ENCODE results near the gene REV3L. TPM values are rescaled to one million over a fixed set of nuclear protein-coding genes. Genes with fewer than 3 reads are reported as not detected.

REV3L gene
- polyA plus RNA-seq, 1 donor from 2014 or later: 16.5 TPM

DNA sequence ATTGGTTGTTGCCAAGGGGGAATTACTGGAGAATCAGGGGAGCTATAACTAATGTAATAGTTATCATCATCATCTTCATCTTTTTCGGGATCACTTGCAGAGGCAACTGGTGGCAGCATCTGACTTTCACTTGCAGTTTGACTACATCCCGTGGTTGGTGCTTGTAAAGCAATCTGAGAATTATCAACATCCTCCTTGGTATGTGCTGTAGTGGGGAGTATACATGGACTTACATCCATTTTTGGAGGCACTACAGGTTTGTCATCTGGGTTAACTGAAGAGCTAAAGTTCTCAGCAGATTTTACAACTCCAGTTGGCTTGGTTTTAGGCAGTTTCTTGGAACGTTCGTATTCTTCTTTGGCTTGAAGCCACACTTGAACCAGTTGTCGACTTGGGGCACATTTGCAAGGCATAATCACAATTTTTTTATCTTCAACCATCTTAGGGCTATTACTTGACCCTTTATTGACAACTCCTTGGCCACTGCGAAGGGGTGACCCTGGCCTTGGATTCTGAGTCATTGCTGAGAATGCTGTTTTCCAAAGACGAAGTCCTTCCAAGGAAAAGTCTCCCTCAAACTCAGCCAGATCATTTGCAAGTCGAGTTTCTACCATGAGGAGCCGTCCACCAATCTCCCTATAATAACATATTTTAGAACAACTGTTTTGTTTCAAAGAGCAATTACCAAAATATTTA, 115.5 kb downstream of the REV3L start:
- Mint-ChIP-seq H3K4me3 (no peak overlapping the region), H3K36me3 (peaks cover 13% of the 10 kb centered on the region)

DNA sequence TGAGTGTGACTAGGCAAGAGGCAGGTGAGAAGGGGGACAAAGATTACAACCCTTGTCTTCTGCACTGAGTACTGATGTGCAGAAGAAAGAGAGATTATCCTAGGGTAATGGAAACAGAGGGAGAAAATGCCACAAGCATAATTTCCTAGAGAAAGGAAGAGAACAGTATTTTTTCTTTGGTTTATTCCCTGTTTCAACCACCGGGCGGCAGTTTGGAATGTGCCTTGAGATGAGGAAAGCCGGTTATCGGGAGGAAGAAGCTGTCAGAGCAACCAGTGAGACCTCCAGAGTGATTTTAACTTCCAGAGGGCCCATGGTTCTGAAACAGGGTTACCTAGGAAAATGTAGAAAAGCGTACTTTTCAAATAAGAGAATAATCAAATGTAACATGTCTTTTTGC, 121.4 kb downstream of the REV3L start:
- H3K27ac Mint-ChIP-seq: peak overlapping the region in 1 of 3 donors; percentile 3
- H3K9me3 Mint-ChIP-seq: no peaks in the 10 kb centered on the region
- no peaks in the 10 kb centered on the region for H3K27me3 Mint-ChIP-seq
- peaks cover 4% of the 10 kb centered on the region for H3K36me3 Mint-ChIP-seq
- H3K4me3 Mint-ChIP-seq: no peak overlapping the region
- H3K4me1 Mint-ChIP-seq: no peaks in the 10 kb centered on the region

More for the DNA sequence above, 115.5 kb downstream of the REV3L start:
- Mint-ChIP-seq H3K27me3 (no peaks in the 10 kb centered on the region), H3K9me3 (no peaks in the 10 kb centered on the region), H3K27ac (peak overlapping the region in 1 of 3 donors; percentile 26), H3K4me1 (peaks cover 0 to 1% (median 0%) of the 10 kb centered on the region in 3 donors)

DNA sequence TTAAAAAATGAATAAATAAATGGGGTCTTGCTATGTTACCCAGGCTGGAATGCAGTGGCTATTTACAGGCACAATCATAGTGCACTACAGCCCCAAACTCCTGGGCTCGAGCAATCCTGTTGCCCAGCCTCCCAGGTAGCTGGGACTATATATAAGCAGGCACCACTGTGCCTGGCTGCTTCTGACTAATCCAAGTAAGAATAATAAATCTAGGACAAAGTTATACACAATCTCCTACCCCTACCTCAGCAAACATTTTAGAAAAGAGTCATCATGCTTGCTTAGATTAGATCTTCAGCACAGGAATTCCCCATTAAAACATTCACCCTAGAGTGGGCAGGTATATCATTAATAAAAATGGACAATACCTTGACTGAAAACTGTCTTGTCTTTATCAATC, 124.6 kb downstream of the REV3L start:
- Mint-ChIP-seq H3K4me1 (no peaks in the 10 kb centered on the region), H3K4me3 (no peak overlapping the region), H3K36me3 (peaks cover 6% of the 10 kb centered on the region), H3K9me3 (no peaks in the 10 kb centered on the region), H3K27ac (no peak overlapping the region), H3K27me3 (no peaks in the 10 kb centered on the region)

DNA sequence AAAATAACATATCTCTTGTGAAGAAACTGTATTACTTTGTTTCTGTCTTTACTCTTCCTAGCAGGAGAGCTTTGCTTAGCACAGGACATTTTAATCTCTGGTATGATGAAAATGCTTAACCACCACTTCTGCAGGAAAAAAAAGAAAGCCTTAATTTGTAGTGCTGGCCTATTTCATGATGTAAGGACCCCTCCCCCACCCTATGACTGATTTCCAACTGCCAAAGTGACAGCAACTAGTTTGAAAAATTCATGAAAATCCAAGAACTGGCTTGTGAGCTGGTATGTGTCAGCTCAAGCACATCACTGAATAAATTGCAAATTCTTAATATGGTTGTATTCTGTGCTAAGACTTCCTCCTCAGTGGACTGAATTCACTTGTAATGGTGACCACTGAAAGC, 125.3 kb downstream of the REV3L start:
- Mint-ChIP-seq H3K9me3 (no peaks in the 10 kb centered on the region), H3K4me1 (no peaks in the 10 kb centered on the region), H3K27ac (no peak overlapping the region), H3K4me3 (no peak overlapping the region), H3K27me3 (no peaks in the 10 kb centered on the region), H3K36me3 (peaks cover 6% of the 10 kb centered on the region)

DNA sequence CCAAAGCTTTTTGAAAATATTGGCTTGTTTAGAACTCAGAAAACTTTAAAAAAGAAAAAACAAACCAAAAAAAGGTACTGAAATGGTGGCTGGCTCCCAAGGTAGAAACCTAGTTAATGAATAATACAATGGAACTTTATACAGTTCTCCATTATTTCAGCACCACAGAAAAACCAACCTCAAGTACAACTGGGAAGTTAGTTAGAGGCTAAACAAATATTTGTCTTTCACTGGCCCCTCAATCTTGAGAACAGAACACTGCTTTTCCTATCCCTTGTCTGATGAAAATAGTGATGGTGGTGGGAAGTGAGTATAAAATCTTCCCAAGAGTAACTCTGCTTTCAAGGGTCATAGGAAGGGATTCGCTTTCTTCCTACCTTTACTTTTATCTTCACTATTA, 126.5 kb downstream of the REV3L start:
- H3K4me3 Mint-ChIP-seq: no peak overlapping the region
- no peaks in the 10 kb centered on the region for H3K9me3 Mint-ChIP-seq
- peaks cover 6% of the 10 kb centered on the region for H3K36me3 Mint-ChIP-seq
- no peak overlapping the region for H3K27ac Mint-ChIP-seq
- H3K27me3 Mint-ChIP-seq: no peaks in the 10 kb centered on the region
- no peaks in the 10 kb centered on the region for H3K4me1 Mint-ChIP-seq

DNA sequence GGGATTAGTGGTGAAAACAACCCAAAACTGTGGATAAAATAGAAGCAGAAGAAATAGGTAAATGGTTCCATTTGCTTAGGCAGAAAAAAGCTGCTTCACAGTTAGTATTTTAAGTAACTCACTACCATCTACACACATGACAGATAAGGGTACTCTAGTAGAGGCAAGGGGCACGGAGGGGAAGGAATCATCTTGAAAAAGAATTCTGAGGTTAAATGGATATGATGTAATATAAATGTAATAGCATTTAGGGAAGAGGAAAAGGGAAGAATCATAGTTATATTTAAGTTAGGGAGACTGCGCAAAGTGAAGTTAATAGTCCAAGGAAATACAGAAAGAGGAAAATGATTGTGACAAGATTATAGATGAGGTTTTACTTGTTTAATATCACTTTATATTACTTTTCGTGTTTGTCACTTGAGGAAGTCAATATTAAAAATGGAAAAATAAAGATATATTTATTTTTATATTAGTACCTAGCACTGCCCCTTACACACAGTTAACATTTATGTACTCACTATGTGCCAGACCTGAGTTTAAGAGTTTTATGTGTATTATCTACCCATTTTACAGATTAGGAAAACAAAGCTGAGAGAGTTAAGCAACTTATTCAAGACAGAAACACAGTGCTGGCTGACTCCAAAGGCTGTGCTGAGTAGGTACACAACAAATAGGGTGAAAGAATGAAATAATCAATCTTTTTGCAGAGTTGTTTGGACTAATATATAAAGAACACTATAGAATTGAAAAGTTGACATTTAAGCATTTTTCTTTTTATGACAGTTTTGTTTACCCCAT, 128.1 kb downstream of the REV3L start:
- Mint-ChIP-seq H3K27ac (no peak overlapping the region), H3K27me3 (no peaks in the 10 kb centered on the region), H3K4me3 (no peak overlapping the region), H3K9me3 (no peaks in the 10 kb centered on the region), H3K36me3 (peaks cover 6% of the 10 kb centered on the region), H3K4me1 (no peaks in the 10 kb centered on the region)

DNA sequence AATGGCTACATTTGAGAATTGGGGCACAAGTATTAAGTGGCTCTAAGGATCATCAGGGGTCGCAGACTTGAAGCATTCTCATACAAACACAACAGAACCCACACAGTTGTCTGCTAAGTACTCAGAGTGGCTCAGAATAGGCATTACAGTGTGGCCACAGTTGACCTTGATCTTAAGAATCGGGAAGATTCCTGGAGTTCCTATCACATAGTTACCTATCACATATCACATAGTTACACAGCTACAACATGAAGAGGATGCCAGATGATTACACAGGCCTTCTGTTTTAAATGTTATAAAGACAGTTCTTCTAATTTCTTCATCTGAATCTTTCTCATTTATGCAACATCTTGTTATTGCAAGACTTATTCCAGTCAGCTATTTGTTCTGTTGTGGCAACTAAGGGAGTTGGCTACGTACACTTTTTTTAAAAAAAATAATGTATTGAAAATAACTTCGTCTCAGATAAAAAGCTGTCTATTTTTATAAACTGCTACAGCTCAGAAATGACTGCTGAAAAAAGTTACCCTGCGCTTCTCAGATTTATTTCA, 129.0 kb downstream of the REV3L start:
- Mint-ChIP-seq H3K27ac (no peak overlapping the region), H3K36me3 (peaks cover 7% of the 10 kb centered on the region), H3K27me3 (no peaks in the 10 kb centered on the region), H3K9me3 (no peaks in the 10 kb centered on the region), H3K4me3 (no peak overlapping the region), H3K4me1 (no peaks in the 10 kb centered on the region)

DNA sequence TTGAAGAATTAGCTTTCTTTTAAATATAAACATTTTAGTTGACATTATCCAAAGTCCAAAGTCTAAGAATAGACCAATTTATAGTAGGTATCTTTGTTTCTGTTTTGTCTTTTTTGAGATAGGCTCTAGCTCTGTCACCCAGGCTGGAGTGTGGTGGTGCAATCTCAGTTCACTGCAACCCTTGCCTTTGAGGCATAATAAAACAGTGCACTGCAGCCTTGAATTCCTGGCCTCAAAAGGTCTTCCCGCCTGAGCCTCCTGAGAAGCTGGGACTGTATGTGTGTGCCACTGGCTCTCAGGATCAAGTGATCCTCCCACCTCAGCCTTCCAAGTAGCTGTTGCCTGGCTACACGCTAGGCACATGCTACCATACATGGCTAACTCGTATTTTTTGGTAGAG, 135.4 kb downstream of the REV3L start:
- H3K27ac Mint-ChIP-seq: no peak overlapping the region
- no peaks in the 10 kb centered on the region for H3K4me1 Mint-ChIP-seq
- no peaks in the 10 kb centered on the region for H3K27me3 Mint-ChIP-seq
- H3K36me3 Mint-ChIP-seq: peaks cover 10% of the 10 kb centered on the region
- no peak overlapping the region for H3K4me3 Mint-ChIP-seq
- no peaks in the 10 kb centered on the region for H3K9me3 Mint-ChIP-seq

DNA sequence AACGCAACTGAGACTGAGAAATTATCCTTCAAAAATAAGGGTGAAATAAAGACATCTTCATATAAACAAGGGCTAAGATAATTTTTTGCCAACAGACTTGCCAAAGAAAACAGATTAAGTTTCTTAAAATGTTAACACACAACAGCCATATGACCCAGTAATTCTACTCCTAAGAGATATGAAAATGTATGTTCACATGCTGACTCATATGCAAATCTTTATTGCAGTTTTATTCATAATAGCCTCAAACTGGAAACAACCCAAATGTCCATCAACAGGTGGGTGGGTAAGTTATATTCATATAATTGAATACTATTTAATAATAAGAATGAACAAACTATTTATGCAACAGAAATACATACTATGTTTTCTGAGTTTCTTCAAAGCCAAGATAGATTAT, 140.1 kb downstream of the REV3L start:
- H3K4me1 Mint-ChIP-seq: peaks cover 0 to 5% (median 5%) of the 10 kb centered on the region in 3 donors
- H3K4me3 Mint-ChIP-seq: no peak overlapping the region
- H3K27me3 Mint-ChIP-seq: no peaks in the 10 kb centered on the region
- H3K36me3 Mint-ChIP-seq: peaks cover 11% of the 10 kb centered on the region
- no peaks in the 10 kb centered on the region for H3K9me3 Mint-ChIP-seq
- H3K27ac Mint-ChIP-seq: no peak overlapping the region

DNA sequence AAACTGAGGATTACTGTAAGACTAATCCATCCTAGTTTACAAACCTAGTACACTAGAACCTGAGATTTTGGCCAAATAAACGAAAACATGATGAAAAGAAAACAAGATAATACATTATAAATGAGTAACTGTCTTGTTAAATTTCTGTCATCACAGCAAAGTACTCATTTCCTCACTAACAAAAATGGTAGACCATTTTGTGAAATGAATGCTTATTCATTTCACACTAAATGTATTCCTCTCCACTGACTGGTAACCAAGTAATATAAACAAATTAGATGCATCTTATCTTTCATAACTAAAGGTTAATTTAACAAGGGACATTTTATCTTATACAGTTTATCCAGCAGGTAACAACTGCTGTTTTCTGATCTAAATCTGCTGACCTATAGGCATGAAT, 143.7 kb downstream of the REV3L start:
- Mint-ChIP-seq H3K27ac (peak overlapping the region in 1 of 3 donors; percentile 47), H3K4me3 (no peak overlapping the region), H3K4me1 (peaks cover 0 to 5% (median 5%) of the 10 kb centered on the region in 3 donors), H3K27me3 (no peaks in the 10 kb centered on the region), H3K9me3 (no peaks in the 10 kb centered on the region), H3K36me3 (peaks cover 8% of the 10 kb centered on the region)

DNA sequence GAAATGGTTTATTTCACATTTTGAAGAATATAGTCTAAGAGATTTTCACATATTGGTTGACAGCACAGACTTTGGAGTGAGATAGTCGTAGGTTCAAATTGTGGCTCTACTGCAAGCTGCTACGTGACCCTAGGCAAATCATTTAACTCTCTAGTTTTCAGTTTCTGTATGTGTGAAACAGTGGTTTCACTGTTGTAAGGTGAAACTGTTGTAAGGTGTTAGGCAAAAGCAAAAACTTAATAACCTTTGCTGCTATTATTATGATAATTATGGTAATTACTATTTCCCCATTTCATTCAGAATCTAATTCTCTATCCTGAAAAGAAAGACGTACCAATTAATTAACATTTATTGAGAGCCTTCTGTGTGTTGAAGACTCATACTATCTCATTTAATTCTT, 144.2 kb downstream of the REV3L start:
- Mint-ChIP-seq H3K27ac (peak overlapping the region in 1 of 3 donors; percentile 47), H3K36me3 (peaks cover 8% of the 10 kb centered on the region), H3K4me1 (peaks cover 0 to 5% (median 5%) of the 10 kb centered on the region in 3 donors), H3K27me3 (no peaks in the 10 kb centered on the region), H3K4me3 (no peak overlapping the region), H3K9me3 (no peaks in the 10 kb centered on the region)

DNA sequence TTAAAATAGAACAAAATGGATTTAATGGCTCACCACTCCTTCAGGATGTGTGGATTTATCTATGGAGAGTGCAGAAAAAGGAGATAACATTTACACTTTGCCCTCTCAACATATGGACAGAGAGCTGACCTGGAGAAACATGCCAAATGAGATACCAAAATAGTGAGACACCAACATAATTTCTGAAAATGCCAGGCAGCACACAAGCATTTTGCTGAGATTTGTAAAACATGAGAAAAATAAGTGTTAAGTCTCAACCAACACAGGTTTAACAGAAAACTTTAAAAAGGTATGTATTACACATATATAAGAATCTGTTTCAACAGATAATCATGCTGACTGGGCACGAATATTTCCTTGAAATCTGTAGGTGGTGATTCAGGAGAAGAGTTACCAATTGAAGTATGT, 145.2 kb downstream of the REV3L start:
- Mint-ChIP-seq H3K4me3 (no peak overlapping the region), H3K4me1 (peaks cover 0 to 5% (median 5%) of the 10 kb centered on the region in 3 donors), H3K36me3 (peaks cover 10% of the 10 kb centered on the region), H3K27ac (peak overlapping the region in 1 of 3 donors; percentile 59), H3K27me3 (no peaks in the 10 kb centered on the region), H3K9me3 (no peaks in the 10 kb centered on the region)

DNA sequence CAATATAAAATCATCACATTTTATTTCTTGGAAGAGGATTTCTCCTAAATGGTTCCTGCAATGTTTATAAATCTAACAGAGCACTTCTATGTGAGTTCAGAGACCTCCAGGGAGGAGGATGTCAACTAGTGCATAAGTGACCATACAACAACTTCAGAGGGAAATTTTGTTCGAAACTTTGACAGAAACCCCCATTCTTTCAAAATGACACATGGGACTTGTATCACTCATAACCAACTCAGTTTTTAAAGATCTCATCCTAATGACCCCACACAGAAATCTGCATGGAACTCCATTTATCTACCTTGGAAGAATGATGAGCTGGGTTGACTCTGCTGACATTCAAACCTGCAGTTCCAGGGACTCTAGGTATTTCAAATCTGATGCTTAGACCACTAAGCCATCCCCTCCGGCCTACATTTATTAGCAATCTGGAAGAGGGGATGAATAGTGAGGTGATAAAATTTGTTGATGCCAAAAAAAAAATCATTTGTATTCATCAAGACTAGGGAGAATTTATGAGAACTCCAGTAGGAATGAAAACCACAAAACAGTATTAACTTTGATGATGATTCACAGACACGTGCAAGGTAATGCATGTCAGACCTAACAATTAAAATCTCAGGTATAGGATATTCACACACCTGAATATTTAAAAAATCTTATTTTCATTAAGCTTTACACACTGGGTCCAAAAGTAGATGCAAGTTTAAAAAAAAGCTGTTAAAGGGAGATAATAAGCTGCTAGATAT, 153.0 kb downstream of the REV3L start:
- Mint-ChIP-seq H3K9me3 (peaks cover 0 to 1% (median 0%) of the 10 kb centered on the region in 3 donors), H3K4me3 (no peak overlapping the region), H3K27ac (no peak overlapping the region), H3K27me3 (no peaks in the 10 kb centered on the region), H3K36me3 (peaks cover 24% of the 10 kb centered on the region), H3K4me1 (no peaks in the 10 kb centered on the region)

DNA sequence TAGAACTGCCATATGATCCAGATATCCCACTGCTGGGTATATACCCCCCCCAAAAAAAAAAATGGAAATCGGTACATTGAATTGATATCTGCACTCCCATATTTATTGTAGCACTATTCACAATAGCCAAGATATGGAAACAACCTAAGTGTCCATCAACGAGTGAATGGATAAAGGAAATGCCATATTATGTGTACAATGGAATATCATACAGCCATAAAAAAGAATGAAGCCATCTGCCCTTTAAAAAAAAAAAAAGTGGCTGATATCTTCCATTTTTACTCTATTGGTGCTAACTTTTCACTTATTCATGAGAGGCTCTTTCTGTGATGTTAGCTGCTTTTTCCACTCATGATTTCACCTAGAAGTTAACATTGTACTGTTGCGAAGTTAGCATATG, 156.5 kb downstream of the REV3L start:
- peaks cover 0 to 1% (median 0%) of the 10 kb centered on the region in 3 donors for H3K9me3 Mint-ChIP-seq
- no peak overlapping the region for H3K27ac Mint-ChIP-seq
- peaks cover 21% of the 10 kb centered on the region for H3K36me3 Mint-ChIP-seq
- H3K4me3 Mint-ChIP-seq: no peak overlapping the region
- no peaks in the 10 kb centered on the region for H3K27me3 Mint-ChIP-seq
- H3K4me1 Mint-ChIP-seq: no peaks in the 10 kb centered on the region

DNA sequence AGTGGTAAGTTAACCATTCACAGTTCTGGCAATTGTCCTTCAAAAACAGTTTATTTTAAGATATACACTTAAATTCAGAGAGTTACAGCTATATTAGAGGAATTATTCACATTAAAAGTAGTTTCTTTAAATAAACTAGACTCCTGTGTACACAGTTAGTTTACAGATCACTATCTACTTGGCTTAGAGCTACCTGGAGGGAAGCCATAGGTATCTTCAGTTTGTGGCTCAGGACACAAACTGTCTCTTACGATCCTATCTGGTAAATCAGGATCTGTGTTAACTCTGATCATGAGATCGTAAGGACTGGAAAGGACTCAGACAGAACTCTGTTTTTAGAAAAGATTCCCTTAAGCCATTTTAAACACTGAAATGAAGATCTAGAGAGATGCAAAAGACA, 160.9 kb downstream of the REV3L start:
- no peak overlapping the region for H3K27ac Mint-ChIP-seq
- H3K27me3 Mint-ChIP-seq: no peaks in the 10 kb centered on the region
- no peak overlapping the region for H3K4me3 Mint-ChIP-seq
- no peaks in the 10 kb centered on the region for H3K9me3 Mint-ChIP-seq
- peaks cover 17% of the 10 kb centered on the region for H3K36me3 Mint-ChIP-seq
- no peaks in the 10 kb centered on the region for H3K4me1 Mint-ChIP-seq
